ENCODE measurements around the gene TMUB2. TPM values are rescaled to one million over a fixed set of nuclear protein-coding genes. Genes with fewer than 3 reads are reported as not detected.

The TMUB2 gene
- total and polyA plus RNA-seq, 4 donors, result 12.2 to 18.8 (median 14.0) TPM

DNA sequence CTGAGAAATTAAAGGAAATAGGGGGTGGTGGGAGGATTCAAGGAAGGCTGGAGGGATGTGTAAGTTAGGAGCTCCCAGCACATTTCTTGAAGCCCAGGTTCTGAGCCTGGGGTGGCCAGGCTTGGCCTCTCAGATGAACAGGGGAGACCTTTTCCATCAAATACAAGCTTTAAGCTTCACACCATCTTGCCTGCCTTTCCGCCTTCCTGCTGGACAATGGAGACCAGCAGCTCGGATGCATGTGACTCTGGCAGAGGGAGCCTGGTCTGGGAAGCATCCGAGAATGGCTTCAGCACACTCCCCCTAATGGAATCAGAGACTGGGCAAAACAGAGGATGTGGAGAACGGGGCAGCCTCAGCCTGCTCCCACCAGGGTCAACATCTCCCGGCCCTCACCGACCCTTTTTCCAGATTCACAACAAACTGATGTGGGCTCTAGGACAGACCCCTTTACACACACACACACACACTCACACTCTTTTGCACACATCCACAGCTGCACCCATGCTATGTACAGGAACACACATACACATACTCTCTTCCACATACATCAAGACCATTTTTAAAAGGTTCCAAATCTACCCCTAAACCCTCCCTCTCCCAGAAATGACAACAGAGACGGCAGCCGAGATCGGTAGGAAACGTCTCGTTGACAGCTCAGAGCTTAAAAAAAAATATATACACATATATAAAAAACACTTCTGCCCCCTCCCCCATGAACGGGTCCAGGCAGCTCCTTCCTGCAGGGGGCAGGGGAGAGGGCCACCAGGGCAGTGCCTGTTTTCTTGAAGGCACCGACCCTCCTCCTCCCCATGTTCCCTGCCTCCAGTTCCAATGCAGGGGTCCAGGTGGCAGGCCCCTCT, 19.4 kb downstream of the TMUB2 start:
- 73% methylated on average over 13 of the region's 13 CpGs for WGBS
- Histone ChIP-seq H3K4me1 (ENCODE audit: control insufficient read depth in 4 of 4, insufficient read depth in 4 of 4, low read length in 3 of 4) (peaks cover 0 to 12% (median 7%) of the 10 kb centered on the region in 4 donors), H3K27me3 (ENCODE audit: control insufficient read depth in 4 of 4, insufficient read depth in 4 of 4, low read length in 3 of 4) (no peaks in the 10 kb centered on the region), H3K9me3 (ENCODE audit: control insufficient read depth in 4 of 4, low read length in 3 of 4) (no peaks in the 10 kb centered on the region), H3K9ac (ENCODE audit: low read depth in 1 of 2, low read length in 2 of 2) (no peak overlapping the region), H3K36me3 (ENCODE audit: control insufficient read depth in 4 of 4, insufficient read depth in 3 of 4, low read depth in 1 of 4, low read length in 3 of 4) (peaks cover 1 to 29% (median 23%) of the 10 kb centered on the region in 4 donors), H3K4me3 (ENCODE audit: low read depth in 1 of 3, low read length in 3 of 3) (no peak overlapping the region), H3K27ac (ENCODE audit: low read depth in 1 of 2, low read length in 2 of 2) (no peak overlapping the region)
- DNase-seq (ENCODE audit: low spot score), result no peak
- TF ChIP-seq, protein P1, sequence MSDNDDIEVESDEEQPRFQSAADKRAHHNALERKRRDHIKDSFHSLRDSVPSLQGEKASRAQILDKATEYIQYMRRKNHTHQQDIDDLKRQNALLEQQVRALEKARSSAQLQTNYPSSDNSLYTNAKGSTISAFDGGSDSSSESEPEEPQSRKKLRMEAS (IDR thresholded peaks at IDR 0.05), result no peak
- TF ChIP-seq RXRA (IDR thresholded peaks at IDR 0.05) (no peak), JUND (IDR thresholded peaks at IDR 0.05) (no peak), RAD21 (IDR thresholded peaks at IDR 0.05) (no peak), FOXA2 (IDR thresholded peaks at IDR 0.05) (no peak), YY1 (IDR thresholded peaks at IDR 0.05) (no peak), GABPA (IDR thresholded peaks at IDR 0.05 in 1 of 2, conservative IDR thresholded peaks at IDR 0.05 in 1 of 2) (no peak)
- TF ChIP-seq, protein P2, sequence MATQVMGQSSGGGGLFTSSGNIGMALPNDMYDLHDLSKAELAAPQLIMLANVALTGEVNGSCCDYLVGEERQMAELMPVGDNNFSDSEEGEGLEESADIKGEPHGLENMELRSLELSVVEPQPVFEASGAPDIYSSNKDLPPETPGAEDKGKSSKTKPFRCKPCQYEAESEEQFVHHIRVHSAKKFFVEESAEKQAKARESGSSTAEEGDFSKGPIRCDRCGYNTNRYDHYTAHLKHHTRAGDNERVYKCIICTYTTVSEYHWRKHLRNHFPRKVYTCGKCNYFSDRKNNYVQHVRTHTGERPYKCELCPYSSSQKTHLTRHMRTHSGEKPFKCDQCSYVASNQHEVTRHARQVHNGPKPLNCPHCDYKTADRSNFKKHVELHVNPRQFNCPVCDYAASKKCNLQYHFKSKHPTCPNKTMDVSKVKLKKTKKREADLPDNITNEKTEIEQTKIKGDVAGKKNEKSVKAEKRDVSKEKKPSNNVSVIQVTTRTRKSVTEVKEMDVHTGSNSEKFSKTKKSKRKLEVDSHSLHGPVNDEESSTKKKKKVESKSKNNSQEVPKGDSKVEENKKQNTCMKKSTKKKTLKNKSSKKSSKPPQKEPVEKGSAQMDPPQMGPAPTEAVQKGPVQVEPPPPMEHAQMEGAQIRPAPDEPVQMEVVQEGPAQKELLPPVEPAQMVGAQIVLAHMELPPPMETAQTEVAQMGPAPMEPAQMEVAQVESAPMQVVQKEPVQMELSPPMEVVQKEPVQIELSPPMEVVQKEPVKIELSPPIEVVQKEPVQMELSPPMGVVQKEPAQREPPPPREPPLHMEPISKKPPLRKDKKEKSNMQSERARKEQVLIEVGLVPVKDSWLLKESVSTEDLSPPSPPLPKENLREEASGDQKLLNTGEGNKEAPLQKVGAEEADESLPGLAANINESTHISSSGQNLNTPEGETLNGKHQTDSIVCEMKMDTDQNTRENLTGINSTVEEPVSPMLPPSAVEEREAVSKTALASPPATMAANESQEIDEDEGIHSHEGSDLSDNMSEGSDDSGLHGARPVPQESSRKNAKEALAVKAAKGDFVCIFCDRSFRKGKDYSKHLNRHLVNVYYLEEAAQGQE (IDR thresholded peaks at IDR 0.05), result no peak

DNA sequence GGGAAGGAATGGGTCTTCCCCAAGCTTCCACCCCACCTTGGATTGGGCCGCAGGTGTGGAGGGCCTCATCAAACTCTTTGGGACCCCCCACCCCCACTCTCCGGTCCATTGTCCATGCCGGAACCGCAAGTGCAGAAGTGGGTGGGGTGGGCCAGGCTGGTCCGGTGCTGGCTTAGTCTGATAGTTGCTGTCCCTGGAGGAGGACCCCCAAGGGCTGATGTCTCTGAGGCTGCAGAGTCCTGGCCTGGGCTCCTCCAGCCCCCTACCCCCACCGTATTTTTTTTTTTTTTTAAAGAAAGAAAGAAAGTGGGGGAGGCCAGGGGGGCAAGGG, 20.0 kb downstream of the TMUB2 start:
- H3K4me1 ChIP-seq (ENCODE audit: control insufficient read depth in 4 of 4, insufficient read depth in 4 of 4, low read length in 3 of 4), result peaks cover 0 to 12% (median 7%) of the 10 kb centered on the region in 4 donors
- WGBS, result 86% methylated on average over 6 of the region's 6 CpGs
- H3K4me3 ChIP-seq (ENCODE audit: low read depth in 1 of 3, low read length in 3 of 3), result no peak overlapping the region
- no peak for TF ChIP-seq FOXA2 (IDR thresholded peaks at IDR 0.05)
- no peak for TF ChIP-seq YY1 (IDR thresholded peaks at IDR 0.05)
- TF ChIP-seq, protein P3, sequence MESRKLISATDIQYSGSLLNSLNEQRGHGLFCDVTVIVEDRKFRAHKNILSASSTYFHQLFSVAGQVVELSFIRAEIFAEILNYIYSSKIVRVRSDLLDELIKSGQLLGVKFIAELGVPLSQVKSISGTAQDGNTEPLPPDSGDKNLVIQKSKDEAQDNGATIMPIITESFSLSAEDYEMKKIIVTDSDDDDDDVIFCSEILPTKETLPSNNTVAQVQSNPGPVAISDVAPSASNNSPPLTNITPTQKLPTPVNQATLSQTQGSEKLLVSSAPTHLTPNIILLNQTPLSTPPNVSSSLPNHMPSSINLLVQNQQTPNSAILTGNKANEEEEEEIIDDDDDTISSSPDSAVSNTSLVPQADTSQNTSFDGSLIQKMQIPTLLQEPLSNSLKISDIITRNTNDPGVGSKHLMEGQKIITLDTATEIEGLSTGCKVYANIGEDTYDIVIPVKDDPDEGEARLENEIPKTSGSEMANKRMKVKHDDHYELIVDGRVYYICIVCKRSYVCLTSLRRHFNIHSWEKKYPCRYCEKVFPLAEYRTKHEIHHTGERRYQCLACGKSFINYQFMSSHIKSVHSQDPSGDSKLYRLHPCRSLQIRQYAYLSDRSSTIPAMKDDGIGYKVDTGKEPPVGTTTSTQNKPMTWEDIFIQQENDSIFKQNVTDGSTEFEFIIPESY (IDR thresholded peaks at IDR 0.05), result no peak
- no peak for TF ChIP-seq GABPA (IDR thresholded peaks at IDR 0.05 in 1 of 2, conservative IDR thresholded peaks at IDR 0.05 in 1 of 2)
- TF ChIP-seq, protein P4, sequence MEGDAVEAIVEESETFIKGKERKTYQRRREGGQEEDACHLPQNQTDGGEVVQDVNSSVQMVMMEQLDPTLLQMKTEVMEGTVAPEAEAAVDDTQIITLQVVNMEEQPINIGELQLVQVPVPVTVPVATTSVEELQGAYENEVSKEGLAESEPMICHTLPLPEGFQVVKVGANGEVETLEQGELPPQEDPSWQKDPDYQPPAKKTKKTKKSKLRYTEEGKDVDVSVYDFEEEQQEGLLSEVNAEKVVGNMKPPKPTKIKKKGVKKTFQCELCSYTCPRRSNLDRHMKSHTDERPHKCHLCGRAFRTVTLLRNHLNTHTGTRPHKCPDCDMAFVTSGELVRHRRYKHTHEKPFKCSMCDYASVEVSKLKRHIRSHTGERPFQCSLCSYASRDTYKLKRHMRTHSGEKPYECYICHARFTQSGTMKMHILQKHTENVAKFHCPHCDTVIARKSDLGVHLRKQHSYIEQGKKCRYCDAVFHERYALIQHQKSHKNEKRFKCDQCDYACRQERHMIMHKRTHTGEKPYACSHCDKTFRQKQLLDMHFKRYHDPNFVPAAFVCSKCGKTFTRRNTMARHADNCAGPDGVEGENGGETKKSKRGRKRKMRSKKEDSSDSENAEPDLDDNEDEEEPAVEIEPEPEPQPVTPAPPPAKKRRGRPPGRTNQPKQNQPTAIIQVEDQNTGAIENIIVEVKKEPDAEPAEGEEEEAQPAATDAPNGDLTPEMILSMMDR (IDR thresholded peaks at IDR 0.05; ENCODE audit: low read depth, low read length, missing input control), result no peak
- TF ChIP-seq FOXA1 (IDR thresholded peaks at IDR 0.05), result no peak
- TF ChIP-seq RXRA (IDR thresholded peaks at IDR 0.05), result no peak
- TF ChIP-seq, protein P2 (IDR thresholded peaks at IDR 0.05), result no peak
- TF ChIP-seq EGR1 (IDR thresholded peaks at IDR 0.05; ENCODE audit: low read depth in 2 of 2), result no peak
- no peak for TF ChIP-seq HNF4A (conservative IDR thresholded peaks at IDR 0.05)
- TF ChIP-seq TAF1 (conservative IDR thresholded peaks at IDR 0.05), result no peak
- TF ChIP-seq, protein P5, sequence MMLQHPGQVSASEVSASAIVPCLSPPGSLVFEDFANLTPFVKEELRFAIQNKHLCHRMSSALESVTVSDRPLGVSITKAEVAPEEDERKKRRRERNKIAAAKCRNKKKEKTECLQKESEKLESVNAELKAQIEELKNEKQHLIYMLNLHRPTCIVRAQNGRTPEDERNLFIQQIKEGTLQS (IDR thresholded peaks at IDR 0.05), result no peak
- TF ChIP-seq HNF4G (IDR thresholded peaks at IDR 0.05), result no peak
- TF ChIP-seq SP1 (IDR thresholded peaks at IDR 0.05), result no peak
- TF ChIP-seq NR2F2 (IDR thresholded peaks at IDR 0.05), result no peak
- H3K9ac ChIP-seq (ENCODE audit: low read depth in 1 of 2, low read length in 2 of 2), result no peak overlapping the region
- no peaks in the 10 kb centered on the region for H3K9me3 ChIP-seq (ENCODE audit: control insufficient read depth in 4 of 4, low read length in 3 of 4)
- no peaks in the 10 kb centered on the region for H3K27me3 ChIP-seq (ENCODE audit: control insufficient read depth in 4 of 4, insufficient read depth in 4 of 4, low read length in 3 of 4)
- no peak for DNase-seq (ENCODE audit: low spot score)
- no peak overlapping the region for H3K27ac ChIP-seq (ENCODE audit: low read depth in 1 of 2, low read length in 2 of 2)
- H3K36me3 ChIP-seq (ENCODE audit: control insufficient read depth in 4 of 4, insufficient read depth in 3 of 4, low read depth in 1 of 4, low read length in 3 of 4), result peaks cover 1 to 34% (median 23%) of the 10 kb centered on the region in 4 donors

Measured in liver (tissue), 9 donors.